ENCODE measurements around the gene OR10H5.
"Not testable (repeated sequence)": the region's sequence is repeated elsewhere in the genome, so short reads cannot be mapped to it uniquely, and the experiment has no call there.

Gene OR10H5

DNA sequence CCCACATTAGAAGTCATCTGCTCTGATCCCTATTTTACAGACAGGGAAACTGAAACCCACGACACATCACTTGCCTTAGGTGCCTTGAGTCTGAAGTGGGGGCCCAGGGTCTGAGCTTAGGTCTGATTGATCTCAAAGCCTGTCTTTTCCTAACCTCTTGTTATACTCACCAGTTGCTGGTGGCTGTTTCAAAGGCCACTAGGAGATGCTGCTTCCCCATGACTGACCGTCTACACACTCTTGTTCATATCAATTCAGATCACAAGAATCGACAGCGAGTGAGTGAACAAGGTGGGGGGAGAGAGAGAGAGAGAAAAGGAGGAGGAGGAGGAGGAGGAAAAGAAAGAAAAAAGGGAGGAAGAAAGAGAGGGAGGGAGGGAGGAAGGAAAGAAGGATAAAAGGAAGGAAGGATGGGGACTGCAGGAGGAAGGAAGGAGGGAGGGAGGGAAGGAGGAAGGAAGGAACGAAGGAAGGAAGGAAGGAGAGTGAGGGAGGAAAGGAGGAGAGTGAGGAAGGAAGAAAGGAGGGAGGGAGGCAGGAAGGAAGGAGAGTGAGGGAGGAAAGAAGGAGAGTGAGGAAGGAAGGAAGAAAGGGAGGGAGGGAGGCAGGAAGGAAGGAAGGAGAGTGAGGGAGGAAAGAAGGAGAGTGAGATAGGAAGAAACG is 24.7 kb downstream of the OR10H5 start:
- DNase-seq (ENCODE audit: low spot score), result no peak

DNA sequence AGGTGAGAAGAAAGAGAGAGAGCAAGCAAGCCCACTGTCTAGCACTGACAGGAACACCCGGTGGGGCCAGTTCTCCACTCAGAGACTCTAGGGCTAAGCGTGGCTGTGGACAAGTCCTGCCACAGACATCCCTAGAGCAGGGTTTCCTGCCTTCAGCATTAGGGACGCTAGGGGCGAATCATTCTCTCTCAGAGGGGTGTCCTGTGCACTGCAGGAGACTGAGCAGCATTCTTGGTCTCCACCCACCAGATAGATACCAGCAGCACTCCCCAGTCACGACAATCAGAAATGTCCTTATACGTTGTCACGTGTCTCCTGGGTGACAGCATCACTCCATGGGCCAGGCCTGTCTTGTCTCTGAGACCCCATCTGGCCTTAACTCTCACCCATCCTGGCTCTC is 26.5 kb downstream of the OR10H5 start:
- no peak for DNase-seq (ENCODE audit: low spot score)

DNA sequence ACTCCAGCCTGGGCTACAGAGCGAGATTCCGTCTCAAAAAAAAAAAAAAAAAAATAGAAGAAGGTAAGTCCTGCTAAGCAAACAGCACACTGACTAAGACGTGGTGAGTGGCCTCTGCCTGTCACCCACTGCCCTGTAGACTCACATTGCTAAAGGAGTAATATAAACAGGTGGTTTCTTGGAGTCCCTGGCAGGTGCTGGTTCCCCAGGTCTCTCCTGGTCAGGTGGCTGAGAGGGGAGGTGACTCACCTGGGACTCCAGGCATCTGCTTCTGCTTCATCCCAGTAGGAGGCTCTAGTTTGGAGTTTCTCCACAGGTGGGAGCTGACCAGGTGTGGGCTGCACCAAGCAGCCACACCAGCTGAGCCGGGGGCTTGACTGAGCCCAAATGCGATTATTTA is 27.8 kb downstream of the OR10H5 start, which contains the start of gene OR10H1:
OR10H1 (minus strand) TSS at position 359 of the 400 bp plus-strand sequence. CDS start 7,627 bp downstream, outside the sequence.
- no peak for DNase-seq (ENCODE audit: low spot score)

DNA sequence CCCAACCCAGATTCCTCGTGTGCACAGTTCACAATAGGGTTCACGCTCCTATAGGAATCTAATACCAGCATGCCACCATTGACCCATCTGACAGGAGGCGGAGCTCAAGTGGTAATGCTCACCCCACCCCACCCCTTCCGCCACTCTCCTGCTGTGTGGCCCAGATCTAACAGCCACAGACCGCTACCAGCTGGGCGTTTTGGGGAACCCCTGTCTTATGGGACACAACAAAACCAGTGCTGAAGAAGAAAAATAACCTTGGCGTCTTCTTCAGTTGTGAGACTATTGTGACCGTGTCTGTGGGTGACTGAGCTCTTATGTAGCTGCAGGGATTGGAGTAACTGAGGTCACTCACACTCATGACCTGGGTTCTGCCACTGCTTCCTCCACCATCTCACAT is 33.2 kb downstream of the OR10H5 start:
- no peak for DNase-seq (ENCODE audit: low spot score)

DNA sequence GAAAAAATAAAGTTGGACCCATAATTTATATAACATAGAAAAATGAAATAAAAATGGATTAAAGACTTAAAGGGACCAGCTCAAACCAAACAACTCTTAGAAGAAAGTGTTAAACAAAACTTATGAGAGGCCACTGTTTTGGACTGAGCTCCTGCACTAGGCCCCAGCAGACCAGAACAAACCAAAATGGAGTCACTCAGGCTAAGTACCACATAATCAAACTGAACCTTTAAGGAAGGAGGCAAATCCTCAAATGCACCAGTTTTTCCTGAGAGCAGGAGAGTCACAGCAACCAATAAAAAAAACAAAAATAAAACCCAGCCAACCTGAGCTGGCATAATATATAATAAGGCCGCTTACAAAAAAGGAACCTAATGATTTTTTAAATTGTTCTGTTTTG is 38.3 kb downstream of the OR10H5 start:
- DNase-seq (ENCODE audit: low spot score), result no peak

DNA sequence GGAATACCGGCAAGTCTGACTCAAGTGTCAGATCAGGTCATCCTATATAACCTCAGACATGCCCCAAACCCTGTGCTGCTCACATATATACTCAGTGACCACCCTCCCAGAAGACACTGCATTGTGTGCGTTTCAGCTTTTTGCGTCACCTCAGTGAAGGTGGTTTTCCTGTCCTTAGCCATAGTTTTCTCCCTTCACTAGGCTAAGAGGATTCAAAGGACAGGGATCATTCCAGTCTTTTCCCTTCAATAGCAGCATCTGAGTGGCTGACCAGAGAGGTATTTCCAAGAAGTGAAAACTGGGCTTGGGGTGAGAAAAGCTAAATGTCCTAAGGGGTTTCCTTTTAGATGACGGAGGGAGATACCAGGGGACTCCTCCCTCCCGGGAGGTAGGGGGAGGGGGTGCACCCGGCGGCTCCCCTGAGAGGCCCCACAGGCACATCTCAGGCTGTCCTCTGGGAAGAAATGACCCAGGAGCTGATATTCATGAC is 40.7 kb downstream of the OR10H5 start:
- no peak for DNase-seq (ENCODE audit: low spot score)

DNA sequence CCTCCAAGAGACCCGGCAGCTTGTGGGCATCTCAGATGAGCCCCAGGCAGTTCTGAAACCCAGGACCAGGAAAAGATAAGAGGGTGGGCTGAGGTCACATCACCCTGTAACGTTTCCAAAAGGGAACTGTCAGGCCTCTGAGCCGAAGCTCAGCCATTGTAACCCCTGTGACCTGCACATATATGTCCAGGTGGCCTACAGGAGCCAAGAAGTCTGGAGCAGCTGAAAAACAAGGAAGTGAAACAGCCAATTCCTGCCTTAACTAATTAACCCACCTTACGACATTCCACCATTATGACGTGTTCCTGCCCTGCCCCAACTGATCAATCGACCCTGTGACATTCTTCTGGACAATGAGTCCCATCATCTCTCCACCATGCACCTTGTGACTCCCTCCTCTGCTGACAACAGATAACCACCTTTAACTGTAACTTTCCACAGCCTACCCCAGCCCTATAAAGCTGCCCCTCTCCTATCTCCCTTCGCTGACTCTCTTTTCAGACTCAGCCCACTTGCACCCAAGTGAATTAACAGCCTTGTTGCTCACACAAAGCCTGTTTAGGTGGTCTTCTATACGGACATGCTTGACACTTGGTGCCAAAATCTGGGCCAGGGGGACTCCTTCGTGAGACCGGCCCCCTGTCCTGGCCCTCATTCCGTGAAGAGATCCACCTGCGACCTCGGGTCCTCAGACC is 41.3 kb downstream of the OR10H5 start:
- not testable (repeated sequence) for DNase-seq (ENCODE audit: low spot score)

DNA sequence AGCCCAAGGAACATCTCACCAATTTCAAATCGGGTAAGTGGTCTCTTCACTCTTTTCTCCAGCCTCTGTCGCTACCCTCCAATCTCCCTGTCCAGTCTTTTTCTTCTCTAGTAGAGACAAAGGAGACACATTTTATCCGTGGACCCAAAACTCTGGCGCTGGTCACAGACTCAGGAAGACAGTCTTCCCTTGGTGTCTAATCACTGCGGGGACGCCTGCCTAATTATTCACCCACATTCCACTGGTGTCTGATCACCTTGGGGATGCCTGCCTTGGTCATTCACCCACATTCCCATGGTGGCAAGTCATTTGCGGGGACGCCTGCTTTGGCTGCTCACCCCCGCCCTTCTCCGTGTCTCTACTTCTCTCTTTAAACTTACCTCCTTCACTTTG is 41.8 kb downstream of the OR10H5 start:
- no peak for DNase-seq (ENCODE audit: low spot score)

DNA sequence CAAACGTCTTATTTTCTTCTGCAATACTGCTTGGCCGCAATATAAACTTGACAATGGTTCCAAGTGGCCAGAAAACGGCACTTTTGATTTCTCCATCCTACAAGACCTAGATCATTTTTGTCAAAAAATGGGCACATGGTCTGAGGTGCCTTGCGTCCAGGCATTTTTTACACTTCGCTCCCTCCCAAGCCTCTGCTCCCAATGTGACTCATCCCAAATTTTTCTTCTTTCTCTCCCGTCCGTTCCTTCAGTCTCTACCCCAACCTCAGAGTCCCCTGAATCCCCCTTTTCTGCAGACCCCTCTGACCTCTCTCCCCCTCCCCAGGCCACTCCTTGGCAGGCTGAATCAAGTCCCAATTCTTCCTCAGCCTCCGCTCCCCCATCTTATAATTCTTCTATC is 42.3 kb downstream of the OR10H5 start:
- DNase-seq (ENCODE audit: low spot score), result no peak

DNA sequence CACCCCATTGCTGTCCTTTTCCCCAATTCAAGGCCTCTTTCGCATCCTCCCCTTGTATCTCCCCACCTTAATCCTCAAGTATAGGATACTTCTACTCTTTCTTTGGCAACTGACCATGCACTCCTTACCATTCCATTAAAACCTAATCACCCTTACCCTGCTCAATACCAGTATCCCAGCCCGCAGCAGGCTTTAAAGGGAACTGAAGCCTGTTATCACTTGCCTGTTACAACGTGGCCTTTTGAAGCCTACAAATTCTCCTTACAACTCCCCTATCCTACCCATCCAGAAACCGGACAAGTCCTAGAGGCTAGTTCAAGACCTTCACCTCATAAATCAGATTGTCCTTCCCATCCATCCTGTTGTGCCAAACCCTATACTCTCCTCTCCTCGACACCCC is 44.2 kb downstream of the OR10H5 start:
- no peak for DNase-seq (ENCODE audit: low spot score)

DNA sequence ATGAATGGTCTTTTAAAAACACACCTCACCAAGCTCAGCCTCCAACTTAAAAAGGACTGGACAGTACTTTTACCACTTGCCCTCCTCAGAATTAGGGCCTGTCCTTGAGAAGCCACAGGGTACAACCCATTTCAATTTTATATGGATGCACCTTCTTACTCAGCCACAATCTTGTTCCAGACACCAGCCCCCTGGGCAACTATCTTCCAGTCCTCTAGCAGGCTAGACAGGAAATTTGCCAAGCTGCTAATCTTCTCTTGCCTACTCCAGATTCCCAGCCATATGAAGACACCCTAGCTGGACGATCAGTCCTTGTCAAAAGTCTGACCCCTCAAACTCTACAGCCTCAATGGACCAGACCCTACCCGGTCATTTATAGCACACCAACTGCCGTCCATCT is 46.8 kb downstream of the OR10H5 start:
- DNase-seq (ENCODE audit: low spot score), result not testable (repeated sequence)

DNA sequence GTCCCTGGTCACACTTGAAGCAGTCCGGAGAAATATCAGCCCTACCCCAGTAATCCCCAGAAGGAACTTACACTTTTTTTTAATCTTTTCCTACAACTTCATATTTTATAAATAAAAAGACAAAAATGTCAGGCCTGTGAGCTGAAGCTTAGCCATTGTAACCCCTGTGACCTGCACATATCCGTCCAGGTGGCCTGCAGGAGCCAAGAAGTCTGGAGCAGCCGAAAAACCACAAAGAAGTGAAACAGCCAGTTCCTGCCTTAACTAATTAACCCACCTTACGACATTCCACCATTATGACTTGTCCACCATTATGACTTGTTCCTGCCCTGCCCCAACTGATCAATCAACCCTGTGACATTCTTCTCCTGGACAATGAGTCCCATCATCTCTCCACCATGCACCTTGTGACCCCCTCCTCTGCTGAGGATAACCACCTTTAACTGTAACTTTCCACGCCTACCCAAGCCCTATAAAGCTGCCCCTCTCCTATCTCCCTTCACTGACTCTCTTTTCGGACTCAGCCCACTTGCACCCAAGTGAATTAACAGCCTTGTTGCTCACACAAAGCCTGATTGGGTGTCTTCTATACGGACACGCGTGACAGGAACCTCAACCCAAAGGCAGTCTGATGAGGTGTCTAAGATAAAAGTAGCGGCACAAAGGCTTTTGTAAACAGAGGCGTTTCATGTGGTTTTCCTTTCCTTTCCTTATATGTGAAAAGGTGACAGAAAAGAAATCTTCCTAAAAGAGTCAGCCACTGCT is 48.3 kb downstream of the OR10H5 start:
- DNase-seq (ENCODE audit: low spot score), result not testable (repeated sequence)

DNA sequence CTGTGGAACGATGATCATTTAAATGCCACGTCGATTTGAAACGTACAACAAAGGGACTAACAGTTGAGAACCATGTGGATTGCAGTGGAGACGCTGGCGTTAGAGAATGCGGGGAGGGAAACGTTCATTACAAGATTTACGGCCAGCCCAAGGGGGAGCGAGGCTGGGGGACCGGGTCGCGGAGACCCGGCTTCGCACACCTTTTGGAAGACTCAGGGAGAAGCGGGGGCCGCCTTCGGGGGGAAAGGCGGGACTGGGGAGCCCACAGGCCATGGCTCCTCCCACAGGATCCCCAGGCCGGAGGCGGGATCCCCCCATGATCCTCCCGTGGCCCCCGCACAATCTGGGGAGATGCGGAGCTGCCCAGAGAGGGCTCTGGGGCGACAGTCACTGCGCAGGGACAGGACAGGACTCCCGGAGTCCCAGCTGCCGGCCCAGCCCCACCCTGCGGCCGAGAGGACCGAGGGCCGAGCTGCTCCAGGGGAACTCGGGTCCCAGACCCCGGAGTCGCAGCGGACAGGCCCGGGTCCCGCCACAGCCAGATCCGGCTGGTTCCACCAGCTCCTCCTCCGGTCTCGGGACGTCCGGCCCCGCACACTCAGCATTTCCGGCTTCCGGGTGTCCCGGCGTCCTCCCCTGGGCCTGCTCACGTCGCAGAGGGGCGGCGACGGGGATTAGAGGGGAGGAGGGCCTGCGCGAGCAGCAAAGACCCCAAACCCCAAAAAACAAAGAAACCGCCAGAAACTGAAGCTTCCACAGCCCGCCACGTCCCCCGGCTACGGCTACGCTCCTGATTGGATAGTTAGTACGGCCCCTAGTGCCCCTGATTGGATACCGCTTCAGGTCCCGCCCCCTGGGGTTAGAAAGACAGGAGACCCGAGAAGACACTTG is 49.1 kb downstream of the OR10H5 start:
- peak; percentile 95 for DNase-seq (ENCODE audit: low spot score)

DNA sequence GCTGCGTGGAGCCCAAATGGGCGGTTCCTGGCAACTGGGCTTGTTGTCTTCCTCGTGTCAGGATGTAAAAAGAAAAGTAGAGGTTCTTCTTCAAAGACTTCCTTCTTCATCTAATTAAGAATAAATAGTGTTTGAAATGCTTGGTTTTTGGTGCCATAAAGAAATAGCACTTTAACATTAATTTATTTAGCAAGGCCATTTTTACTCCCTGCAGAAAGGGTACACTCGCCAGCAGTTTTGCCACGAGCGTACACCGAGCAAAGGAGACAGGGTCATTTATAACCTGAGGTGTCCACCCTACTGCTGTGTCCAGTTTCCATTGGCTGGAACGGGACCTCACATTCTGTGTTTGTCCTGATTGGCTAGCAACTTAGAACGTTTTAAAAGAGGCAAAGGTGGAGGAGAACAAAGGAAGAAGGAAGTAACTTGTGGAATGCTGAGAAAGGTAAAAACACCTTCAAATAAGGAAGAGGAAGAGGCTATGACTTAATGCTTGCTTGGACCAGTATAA is 49.8 kb downstream of the OR10H5 start:
- DNase-seq (ENCODE audit: low spot score), result no peak

DNA sequence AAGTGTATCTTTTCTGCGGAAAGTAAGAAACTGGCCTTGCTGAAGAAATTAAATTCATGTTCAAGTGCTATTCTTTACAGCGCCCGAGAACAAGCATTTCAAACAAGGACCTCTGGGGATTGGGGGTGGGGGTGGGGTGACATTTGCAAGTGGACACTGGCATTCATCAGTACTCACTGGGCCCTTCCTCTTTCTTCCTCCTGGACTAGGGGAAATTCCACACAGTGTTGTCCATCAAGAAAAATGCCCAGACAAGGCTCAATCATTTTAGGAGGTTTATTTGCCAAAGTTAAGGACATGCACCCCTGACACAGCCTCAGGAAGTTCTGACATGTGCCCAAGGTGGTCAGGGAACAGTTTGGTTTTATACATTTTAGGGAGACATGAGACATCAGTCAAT is 50.9 kb downstream of the OR10H5 start:
- no peak for DNase-seq (ENCODE audit: low spot score)

DNA sequence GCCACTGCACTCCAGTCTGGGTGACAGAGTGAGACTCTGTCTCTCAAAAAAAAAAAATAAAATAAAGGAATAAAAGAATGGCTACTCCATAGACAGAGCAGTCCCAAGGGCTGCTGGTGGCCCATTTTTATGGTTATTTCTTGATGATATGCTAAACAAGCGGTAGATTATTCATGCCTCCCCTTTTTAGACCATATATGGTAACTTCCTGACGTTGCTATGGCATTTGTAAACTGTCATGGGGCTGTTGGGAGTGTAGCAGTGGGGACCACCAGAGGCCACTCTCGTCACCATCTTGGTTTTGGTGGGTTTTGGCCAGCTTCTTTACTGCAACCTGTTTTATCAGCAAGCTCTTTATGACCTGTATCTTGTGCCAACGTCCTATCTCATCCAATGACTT is 52.4 kb downstream of the OR10H5 start:
- DNase-seq (ENCODE audit: low spot score), result not testable (repeated sequence)

DNA sequence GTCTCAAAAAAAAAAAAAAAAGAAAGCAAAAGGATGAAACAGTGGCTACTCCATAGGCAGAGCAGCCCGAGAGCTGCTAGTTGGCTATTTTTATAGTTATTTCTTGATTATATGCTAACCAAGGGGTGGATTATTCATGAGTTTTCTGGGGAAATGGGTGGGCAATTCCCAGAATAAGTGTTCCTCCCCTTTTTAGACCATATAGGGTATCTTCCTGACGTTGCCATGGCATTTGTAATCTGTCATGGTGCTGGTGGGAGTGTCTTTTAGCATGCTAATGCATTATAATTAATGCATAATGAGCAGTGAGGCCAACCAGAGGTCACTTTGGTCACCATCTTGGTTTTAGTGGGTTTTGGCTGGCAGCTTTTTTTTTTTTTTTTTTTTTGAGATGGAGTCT is 53.4 kb downstream of the OR10H5 start:
- DNase-seq (ENCODE audit: low spot score), result no peak

DNA sequence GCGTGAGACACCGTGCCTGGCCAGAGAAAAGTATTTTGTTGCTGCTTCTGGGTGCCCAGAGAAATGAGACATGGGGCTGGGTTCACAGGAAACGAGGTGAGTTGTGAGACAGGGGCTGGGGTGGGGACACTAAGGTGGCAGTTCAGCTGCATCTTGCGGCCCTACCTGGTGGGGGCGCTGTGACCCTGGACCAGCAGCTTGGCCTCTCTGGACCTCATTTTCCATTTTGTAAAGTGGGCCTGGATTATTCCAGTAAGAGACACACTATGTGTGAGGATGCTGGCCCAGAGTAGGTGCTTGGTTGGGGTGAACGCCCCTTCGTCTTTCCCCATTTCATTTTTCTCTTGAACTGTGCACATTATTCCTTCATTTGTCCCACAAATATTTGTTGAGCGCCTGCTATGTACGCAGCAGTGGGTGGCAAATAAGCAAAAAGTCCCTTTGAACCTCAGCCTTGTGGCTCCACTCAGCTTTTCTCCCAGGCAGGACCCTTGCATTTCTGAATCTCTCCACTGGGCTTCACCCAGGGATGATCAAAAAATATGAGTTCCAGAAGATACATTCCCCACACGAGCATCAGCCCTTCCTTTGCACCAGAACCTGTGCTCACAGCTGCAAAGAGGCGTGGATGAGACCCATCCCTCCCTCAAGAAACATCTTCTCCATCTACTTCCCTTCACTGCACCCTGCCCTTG is 54.6 kb downstream of the OR10H5 start:
- no peak for DNase-seq (ENCODE audit: low spot score)

DNA sequence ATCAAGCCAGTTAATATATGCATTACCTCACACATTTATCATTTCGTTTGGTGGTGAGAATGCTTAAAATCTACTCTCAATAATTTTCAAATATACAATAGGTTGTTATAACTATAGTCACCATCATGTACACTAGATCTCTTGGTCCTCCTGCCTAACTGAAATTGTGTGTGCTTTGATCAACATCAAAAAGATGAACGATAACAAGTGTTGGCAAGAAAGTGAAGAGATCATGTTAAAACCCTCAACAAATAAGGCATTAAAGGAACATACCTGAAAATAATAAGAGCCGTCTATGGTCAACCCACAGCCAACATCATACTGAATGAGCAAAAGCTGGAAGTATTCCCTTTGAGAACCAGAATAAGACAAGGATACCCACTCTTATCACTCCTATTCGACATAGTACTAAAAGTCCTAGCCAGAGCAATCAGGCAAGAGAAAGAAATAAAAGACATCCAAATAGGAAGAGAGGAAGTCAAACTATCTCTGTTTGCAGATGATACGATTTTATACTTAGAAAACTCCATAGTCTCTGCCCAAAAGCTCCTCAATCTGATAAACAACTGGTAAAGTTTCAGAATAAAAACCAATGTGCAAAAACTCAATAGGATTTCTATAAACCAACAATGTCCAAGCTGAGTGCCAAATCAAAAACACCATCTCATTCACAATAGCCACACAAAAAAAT is 55.9 kb downstream of the OR10H5 start:
- DNase-seq (ENCODE audit: low spot score), result no peak

DNA sequence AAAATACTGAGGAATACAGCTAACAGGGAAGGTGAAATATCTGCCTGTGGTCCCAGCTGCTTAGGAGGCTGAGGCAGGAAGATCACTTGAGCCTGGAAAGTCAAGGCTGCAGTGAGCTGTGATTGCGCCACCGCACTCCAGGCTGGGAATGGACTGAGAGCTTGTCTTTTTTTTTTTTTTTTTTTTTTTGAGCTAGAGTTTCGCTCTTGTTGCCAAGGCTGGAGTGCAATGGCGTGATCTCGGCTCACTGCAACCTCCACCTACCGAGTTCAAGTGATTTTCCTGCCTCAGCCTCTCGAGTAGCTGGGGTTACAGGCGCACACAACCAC is 56.4 kb downstream of the OR10H5 start:
- DNase-seq (ENCODE audit: low spot score), result not testable (repeated sequence)

DNA sequence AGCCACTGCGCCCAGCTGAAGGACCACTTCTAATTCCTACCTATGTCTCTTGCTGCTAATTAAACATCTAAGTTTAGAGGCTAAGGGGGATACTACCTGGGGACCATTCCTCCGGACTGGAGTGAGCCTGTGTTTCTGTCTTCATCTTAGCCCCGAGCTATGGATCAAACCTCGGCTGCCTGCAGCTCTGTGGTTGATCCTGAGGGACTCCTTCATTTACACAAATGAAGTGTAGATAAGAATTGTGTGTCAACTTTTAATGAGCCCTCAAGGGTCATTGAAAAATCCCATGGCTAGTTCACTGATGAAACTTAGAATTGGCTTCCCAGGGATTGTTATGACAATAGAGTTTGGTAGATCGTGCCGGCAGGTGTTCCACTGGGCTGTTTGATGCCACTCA is 59.5 kb downstream of the OR10H5 start:
- DNase-seq (ENCODE audit: low spot score), result no peak
